Right ventricle myocardium inferior (tissue), 1 donor: ENCODE data around the gene SH3BGRL3. TPM values are rescaled to one million over a fixed set of nuclear protein-coding genes. Genes with fewer than 3 reads are reported as not detected.
"Not testable (repeated sequence)": the region's sequence is repeated elsewhere in the genome, so short reads cannot be mapped to it uniquely, and the experiment has no call there.

ENCODE experiments used
- ATAC-seq: fragments of 200-7000 bp; cut with Tn5 transposase; one replicate; pipeline ENCODE4 v1.9.1; 2020; ENCODE audit warnings: mild to moderate bottlenecking, moderate library complexity
- DNase-seq: peaks from one replicate; pipeline ENCODE4 v3.0.0; 2021; ENCODE audit errors: missing footprints
- intact Hi-C: fragments of 100-400 bp; cut with DNase I; formaldehyde crosslinking; loops from one replicate; pipeline ENCODE4 v1.11.0; 2022
- total RNA-seq: library from RNA; stranded (reverse); fragmentation: NEBNext Ultra II Directional; extraction: Animal tissue kit (Norgen Biotek cat#: 25700); gene quantifications from one replicate; pipeline ENCODE4 v1.2.1, GENCODE V29; 2021
- donor health status: DM: no; HTN: yes; CAD: no; lungs with severe emphysema.

Gene SH3BGRL3
- total RNA-seq, 1 donor from 2014 or later, result 50.5 TPM

DNA sequence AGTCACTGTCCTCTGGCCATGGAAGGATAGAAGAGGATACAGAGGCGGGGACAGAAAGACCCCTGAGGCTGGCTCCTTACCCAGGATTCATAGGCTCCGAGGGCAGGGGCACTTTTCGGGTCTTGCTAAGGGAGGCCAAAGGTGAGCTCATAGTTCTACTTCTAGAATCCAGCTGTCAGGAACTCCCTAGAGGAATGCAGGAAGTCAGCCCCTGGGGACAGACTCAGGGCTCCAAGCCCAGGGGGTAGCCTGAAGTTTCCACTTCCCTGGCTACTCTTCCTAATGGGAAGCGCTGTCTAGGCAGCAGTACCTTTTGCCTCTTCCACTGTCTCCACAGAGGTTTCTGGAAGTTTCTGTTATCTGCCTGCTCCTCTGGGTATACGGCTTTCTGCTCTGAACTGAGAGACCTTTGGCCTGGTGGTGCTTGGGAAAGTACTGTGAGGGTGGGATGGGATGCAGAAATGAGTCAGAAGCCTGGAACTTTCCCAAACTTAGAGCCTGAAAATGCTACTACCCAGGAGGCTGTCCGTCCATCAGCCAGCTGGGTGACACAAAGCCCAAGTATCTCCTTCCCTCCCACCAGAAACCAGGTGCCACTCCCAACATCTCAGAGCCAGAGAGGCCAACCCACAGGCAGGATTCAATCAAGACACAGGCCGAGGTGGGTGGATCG is 23.0 kb downstream of the SH3BGRL3 start:
- ATAC-seq, result peak; percentile 59
- no peak for DNase-seq
- intact Hi-C loops, result no loop called here

DNA sequence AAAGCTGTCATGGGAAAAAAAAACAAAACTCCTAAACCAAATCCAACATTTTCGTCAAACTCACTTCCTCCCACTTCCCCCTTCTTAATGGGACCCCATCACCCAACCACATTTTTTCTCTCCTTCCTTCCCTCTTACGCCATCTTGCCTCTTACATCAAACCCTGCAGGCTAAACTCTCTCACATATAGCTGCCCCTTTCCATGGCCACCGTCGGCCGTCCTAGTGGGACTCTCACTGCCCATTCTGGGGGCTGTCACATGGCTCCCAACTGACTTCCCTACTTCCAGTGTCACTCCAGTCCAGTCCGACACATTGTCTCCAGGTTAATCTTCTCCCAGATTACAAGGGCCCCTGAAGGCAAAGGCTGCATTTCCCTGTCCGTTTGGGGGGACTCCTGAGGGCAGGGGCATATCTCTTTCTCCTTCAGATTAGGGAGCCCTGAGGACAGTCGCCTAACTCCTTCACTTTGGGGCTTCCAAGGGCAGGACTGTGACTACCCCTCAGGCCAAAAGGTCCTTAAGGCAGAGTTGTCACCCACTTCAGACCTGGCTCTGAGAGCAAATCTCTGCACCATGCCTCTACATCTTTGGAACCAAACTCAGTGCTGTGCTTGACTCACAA is 25.9 kb downstream of the SH3BGRL3 start:
- DNase-seq (no peak), ATAC-seq (no peak)
- intact Hi-C loops, result no loop called here

DNA sequence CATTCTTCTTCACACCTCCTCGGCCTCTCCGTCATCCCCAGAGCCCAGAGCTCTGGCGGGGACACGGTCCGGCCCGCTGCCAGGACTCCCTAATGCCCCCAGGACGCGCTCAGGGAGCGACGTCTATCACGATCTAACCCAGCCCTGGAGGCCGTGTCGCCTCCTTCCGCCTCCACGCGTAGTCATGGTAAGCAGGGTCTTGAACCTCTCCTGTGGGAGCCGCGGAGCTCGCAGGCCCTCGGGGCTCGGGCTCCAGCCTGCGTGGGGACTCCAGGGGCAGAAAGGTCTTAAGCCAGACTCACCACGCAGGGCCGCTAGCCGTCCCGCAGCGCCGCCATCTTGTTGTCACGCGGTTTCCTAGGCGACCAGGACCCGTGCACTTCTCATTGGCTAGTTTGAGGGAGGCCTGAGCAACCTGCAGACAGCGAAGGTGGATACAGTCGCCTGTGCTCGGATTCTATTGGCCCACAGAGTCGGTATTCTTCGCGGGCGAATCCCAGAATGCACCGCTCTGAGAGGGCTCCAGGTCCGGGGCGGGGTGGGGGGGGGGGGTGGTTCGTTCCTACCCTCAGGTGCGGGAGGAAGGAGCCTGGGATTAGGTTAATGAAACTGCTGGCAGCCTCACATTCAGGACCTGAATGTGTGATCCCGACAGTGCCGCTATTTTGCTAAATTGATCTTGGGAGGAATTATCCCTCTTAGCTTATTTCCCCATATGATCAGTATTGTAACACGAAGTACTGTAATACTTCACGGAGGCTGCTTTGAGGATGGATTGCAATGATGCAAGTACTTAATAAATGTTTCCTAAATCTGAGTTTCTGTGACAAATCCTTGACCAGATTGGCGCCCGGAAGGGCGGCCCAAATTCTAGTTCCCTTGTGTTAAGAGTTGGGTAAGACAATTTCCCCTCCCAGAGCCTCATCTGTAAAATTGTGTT is 26.7 kb downstream of the SH3BGRL3 start, which contains the start of gene UBXN11:
UBXN11 (minus strand) TSS at position 347 of the 940 bp plus-strand sequence. CDS start 3,753 bp downstream, outside the sequence.
- intact Hi-C loops, result no loop called here
- DNase-seq, result peak; percentile 96
- ATAC-seq, result peak; percentile 94

DNA sequence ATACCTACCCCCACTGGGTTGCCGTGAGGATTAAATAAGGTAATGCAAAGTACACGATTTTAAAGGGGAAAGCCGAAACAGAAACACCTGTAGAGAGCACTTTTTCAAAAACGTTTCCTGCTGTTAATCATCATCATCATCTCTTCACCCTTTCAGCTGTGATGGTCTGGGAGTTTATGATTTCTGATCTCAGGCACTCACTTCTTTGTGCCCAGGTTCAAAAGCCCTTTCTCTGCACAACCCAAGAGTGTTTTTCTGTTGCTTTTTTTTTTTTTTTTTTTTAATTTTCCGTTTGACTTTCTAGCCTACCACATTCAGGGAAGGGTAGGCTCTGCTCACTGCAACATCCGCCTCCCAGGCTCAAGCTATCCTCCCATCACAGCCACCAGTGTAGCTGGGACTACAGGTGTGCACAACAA is 27.5 kb downstream of the SH3BGRL3 start:
- ATAC-seq, result no peak
- DNase-seq, result no peak
- intact Hi-C loops, result no loop called here

DNA sequence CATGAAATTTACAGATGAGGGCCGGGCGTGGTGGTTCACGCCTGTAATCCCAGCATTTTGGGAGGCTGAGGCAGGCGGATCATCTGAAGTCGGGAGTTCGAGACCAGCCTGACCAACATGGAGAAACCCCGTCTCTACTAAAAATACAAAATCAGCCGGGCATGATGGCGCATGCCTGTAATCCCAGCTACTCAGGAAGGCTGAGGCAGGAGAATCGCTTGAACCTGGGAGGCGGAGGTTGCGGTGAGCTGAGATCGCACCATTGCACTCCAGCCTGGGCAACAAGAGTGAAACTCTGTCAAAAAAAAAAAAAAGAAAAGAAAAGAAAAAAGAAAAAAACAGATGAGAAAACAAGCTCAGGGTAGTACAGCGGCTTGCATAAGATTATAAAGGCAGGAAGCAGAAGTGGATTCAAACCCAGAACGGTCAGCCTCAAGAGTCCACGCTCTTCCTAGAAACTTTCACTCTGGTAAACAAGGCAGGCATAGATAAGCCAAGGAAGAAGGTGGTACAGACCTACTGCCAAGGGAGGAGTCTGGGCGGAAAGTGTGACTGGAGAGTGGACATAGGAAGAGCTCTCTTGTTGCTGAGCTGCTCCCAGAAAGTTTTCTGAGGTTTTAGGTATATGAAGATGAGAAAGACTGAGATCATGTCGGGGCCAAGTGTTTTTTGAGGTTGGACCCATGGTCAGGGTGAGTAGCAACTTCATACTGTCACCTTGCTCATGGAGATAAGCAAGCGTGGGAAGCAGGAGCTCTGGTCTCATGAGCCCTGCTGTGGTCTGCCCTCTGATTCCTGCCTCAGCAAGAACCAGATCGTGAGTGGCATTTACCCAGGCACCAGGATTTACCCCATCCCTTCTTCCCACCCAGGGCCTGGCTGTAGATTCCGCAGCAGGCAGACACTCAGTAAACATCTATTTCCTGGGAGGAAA is 28.3 kb downstream of the SH3BGRL3 start:
- not testable (repeated sequence) for ATAC-seq

DNA sequence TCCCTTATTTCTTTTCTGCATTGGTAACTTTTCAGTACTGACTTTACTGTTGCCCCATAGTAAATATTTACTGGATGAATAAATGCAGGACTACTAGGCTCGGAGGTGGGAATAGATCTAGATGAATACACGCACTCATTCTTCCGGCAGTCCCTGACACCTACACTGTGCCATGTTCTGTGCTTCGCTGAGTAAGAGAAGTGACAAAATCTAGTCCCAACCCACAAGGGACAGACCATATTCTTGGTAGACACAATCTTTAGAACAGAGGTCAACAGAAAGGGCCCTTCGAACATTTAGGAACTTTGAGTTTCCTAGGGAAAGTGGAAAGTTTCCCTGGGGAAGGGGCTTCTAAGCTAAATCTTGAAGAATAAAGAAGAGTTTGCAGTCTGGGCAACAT is 34.6 kb downstream of the SH3BGRL3 start:
- ATAC-seq, result no peak
- intact Hi-C loops, result no loop called here
- DNase-seq, result no peak

More for the DNA sequence above, 28.3 kb downstream of the SH3BGRL3 start:
- DNase-seq, intact Hi-C loops: not testable (repeated sequence)

DNA sequence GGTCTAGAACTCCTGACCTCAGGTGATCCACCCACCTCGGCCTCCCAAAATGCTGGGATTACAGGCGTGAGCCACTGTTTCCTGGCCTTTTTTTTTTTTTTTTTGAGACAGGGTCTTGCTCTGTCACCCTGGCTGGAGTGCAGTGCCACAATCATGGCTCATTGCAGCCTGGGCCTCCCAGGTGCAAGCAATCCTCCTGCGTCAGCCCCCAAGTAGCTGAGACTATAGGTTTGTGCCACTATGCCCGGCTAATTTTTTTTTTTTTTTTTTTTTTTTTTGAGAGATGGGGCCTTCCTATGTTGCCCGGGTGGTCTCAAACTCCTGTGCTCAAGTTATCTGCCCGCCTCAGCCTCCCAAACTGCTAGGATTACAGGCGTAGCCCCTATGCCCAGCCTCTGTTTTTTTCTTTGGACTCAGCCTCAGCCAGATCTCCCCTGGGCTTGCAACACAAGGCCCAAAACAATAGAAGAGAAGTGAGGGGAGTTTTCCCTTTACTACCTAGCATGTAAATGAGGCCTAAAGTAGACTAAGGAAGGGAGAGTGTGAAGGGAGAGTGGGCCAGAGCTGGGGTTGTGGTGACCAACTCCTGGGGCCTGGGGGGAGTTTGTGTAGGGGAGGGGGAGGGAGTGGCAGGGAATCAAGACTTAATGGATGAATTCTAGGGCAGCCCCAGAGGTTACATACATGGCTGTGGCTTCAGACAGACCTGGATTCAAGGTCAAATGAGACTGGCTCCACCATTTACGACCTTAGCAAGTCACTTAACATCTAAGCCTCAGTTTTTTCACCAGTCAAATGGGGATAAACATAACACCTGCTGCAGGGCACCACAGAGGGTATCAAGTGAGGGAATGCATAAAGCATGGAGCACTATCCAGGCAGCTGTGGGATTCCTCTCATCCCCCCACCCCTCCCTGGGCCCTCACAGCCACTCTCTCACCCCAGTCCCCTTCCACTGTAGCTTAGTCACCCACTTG is 36.3 kb downstream of the SH3BGRL3 start:
- DNase-seq (no peak), ATAC-seq (no peak)
- intact Hi-C loops, result no loop called here

DNA sequence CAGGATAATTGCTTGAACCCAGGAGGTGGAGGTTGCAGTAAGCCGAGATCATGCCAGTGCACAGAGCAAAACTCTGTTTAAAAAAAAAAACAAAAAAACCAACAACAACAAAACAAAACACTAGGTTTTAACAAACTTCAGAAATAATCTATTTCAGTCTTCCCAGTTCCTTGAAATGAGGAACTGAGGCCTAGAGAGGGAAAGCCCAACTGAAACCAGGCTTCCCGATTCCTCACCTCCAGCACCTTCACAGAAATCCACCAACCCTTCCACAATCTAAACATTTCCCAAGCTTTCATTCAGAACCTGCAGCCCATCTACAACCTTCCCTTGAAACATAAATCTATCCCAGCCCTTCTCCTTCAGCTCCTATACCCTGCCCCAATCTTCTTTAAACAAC is 37.3 kb downstream of the SH3BGRL3 start:
- ATAC-seq, result no peak
- no peak for DNase-seq
- intact Hi-C loops, result no loop called here

DNA sequence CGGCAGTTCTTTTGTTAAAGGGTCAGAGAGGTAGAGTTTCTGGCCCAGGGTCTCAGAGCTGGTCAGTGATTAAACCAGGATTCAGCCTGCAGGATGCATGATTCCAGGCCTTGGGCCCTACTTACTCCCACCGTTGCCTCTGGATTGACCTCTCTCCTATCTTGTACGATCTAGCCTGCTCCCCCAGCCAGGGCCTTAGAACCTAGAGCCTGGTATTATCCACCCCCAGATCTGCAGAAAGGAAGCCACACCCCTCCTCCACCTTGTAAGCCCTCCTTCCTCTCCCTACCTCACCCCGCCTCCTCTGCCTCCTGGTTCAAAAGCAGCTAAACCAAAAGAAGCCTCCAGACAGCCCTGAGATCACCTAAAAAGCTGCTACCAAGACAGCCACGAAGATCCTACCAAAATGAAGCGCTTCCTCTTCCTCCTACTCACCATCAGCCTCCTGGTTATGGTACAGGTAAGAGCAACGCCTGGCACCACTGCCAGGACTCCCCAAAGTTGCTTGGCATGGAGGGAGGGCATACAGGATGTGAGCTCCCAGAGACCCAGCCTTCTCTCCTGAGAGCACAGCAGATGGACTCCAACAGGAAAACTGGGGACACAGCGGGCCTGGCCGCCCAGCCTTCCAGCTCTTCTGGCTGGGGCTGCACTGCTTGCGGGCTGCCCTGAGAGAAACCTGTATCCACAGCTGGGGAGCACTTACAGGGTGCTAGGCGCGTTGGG is 37.9 kb downstream of the SH3BGRL3 start, which contains the start of gene CD52:
CD52 (plus strand) TSS at position 347 of the 726 bp plus-strand sequence; CDS start at position 407, 60 bp downstream.
- DNase-seq, result no peak
- no peak for ATAC-seq
- intact Hi-C loops, result no loop called here

DNA sequence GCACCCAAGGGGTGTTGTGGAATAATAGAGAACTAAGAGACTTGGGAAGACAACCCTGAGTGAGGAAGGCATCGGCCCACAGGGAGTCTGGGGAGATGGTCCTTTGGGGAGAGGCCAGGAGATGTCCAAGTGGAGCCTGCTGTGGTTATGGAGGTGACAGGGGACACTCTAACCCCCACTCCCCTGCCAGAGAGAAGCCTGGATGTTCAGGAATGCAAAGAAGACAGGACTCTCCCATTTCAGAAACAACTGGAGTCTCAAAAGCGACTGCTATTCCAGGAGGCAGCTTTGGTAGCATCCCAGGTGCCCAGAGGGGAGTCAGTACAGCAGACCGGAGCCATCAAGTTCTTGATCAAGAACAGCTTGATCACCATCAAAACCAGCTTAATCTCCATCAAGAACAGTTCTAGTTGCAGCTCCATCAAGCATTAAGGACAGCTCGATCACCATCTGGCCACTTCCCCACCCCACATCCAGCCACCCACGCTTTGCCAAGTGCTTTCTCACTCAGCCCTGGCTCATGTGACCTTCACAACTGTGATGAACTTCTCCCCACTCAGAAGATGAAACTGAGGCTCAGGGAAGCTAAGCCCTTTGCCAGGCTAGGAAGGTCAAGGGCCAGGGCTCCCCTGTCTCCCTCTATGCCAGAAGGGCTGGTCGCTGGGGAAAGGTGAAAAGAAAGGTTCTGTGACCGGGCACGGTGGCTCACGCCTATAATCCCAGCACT is 38.6 kb downstream of the SH3BGRL3 start:
- no peak for ATAC-seq
- intact Hi-C loops, result no loop called here

DNA sequence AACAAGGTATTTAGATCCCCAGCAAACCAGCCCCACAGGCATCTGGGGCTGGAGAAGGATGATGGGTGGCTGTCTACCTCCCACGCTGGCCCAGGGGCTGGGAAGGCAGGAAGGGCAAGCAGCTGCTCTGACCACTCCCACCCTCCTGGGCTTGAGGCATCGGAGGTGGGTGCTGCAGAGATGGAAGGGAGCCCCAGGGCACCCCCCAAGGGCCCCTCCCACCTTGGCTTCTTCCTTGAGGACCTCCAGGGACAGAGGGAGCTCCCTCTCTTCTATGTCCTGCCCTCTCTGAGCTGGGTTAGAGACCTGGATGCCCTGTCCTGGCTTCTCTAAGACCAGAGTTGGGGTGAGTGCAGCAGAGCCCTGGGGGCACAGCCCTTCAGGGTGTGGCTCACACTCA is 41.0 kb downstream of the SH3BGRL3 start:
- DNase-seq, result no peak
- intact Hi-C loops, result loop anchor here (1.0 to 2.0 kb wide), 5 partner anchors 36 to 216 kb away; partner anchors contain the start of genes C1orf232, CEP85 and ZNF593
- peak; percentile 1 for ATAC-seq

More for the DNA sequence above, 38.6 kb downstream of the SH3BGRL3 start:
- no peak for DNase-seq

DNA sequence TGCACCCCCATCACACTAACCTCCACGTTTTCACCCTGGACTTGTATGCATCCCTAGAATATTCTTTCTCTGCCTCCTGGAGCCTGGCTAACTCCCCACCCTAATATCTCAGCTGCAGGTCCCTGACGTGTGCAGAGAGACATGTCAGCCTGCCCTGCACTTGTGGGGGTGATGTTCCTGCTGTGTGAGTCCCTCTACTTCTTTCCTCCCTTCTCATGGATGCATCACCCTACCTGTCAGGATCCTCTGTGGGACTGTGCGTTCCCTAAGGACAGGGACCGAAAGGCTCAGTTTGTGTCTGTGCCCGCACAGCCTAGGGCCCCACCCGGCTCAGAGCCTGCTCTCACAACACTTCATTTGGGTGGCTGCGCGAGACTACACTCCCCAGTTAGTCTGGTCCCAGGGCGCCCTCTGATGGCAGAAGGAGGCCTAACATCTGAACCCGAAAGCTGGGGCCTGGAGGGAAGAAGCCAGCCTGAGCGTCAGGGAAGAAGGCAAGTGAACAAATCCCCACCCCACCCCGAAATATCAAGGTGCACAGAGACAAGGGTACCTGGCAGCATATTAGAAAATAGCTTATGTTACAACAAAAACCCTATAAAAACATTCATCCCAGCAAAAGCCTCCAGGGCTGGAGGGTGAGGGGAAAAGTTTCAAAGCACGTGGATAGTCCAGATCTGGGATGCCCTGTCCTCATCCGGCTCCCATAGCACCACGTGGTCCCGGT is 41.6 kb downstream of the SH3BGRL3 start:
- peak; percentile 93 for ATAC-seq
- peak; percentile 97 for DNase-seq
- intact Hi-C loops, result loop anchor here (1.0 to 2.0 kb wide), 5 partner anchors 37 to 217 kb away; partner anchors contain the start of genes C1orf232, CEP85 and ZNF593

DNA sequence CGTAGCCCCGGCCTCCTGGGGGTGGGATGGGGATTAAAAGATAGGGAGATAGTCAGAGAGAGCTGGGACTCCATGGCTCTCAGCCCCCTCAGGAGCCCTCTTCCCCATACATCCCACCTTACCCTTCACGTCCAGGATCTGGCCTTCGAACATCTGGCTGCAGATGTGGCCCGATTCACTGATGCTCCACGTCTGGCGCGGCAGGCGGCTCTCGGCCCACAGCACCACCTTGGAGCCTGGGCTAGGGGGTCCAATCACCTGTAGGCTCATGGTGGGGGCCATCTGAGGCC is 42.1 kb downstream of the SH3BGRL3 start:
- ATAC-seq (no peak), DNase-seq (no peak)
- intact Hi-C loops, result no loop called here

DNA sequence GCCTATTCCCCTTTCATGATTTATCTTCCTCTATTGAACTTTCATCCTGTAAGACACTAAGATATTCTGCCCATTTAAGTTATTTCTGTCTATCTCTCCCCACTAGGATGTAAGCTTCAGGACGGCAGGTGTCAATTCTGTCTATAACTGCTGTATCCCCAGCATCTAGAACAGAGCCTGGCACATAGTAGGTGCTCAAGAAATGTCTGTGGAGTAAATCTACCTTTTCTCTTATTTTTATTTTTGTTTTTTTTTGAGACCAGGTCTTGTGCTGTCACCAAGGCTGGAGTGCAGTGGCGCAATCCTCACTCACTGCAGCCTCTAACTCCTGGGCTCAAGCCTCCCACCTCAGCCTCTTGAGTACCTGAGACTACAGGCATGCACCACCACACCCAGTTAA is 43.5 kb downstream of the SH3BGRL3 start:
- intact Hi-C loops, result no loop called here
- ATAC-seq (no peak), DNase-seq (no peak)

DNA sequence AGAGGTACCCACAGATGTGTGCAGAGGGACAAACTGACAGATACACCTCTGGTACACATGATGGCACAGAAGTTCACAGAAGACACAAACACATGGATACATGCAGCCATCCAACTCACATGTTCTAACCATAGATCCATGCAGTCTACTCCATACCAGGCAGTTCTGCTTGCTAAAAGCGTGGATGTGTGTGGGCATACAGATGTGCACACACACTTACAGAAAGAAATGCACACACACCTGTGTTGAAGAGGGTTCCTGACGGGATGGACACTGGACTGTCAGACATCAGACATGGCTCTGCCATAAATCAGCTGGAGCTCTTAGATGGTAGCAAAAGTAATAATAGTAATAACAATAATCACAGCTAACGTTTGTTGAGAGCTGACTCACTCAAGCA is 44.7 kb downstream of the SH3BGRL3 start:
- ATAC-seq, result no peak
- no peak for DNase-seq

More for the DNA sequence above, 44.7 kb downstream of the SH3BGRL3 start:
- intact Hi-C loops, result no loop called here
